ENCODE results near the gene UBIAD1.

GRCh38 chr1:11298390-11299224, 25.6 kb downstream of the UBIAD1 start:
- TF ChIP-seq, protein P1, sequence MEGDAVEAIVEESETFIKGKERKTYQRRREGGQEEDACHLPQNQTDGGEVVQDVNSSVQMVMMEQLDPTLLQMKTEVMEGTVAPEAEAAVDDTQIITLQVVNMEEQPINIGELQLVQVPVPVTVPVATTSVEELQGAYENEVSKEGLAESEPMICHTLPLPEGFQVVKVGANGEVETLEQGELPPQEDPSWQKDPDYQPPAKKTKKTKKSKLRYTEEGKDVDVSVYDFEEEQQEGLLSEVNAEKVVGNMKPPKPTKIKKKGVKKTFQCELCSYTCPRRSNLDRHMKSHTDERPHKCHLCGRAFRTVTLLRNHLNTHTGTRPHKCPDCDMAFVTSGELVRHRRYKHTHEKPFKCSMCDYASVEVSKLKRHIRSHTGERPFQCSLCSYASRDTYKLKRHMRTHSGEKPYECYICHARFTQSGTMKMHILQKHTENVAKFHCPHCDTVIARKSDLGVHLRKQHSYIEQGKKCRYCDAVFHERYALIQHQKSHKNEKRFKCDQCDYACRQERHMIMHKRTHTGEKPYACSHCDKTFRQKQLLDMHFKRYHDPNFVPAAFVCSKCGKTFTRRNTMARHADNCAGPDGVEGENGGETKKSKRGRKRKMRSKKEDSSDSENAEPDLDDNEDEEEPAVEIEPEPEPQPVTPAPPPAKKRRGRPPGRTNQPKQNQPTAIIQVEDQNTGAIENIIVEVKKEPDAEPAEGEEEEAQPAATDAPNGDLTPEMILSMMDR (IDR thresholded peaks at IDR 0.05), result no peak
- TF ChIP-seq ZFX (IDR thresholded peaks at IDR 0.05; ENCODE audit: borderline replicate concordance), result no peak
